ENCODE results near the gene RASSF3. TPM values are rescaled to one million over a fixed set of nuclear protein-coding genes. Genes with fewer than 3 reads are reported as not detected.

RASSF3 gene
- total RNA-seq, 1 donor from 2014 or later = 43.5 TPM

DNA sequence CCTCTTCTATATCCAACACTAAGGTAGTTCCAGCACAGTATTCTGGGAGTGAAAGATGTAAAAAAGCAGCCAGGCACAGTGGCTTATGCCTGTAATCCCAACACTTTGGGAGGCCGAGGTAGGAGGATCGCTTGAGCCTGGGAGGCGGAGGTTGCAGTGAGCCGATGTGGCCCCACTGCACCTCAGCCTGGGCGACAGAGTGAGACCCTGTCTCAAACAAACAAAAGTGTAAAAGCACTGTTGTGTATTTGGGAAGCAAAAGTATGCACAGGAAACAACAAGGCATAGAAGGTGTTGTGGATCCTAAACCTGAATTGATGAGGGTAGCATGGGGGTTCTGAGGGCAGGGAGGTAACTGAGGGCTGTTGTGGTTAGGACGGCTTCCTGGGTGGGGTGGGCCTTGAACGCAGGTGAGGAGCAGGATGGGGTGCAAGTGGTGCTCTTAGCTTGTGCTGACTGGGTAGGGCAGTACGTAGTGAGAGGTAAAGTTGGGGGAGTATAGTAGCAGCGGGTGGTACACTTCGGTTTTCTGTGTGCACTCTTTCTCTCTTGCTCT, 64.2 kb downstream of the RASSF3 start:
- H3K9me3 Mint-ChIP-seq (ENCODE audit: unreplicated experiment) = no peaks in the 10 kb centered on the region
- peak overlapping the region; percentile 52 for H3K4me3 Mint-ChIP-seq (ENCODE audit: unreplicated experiment)
- H3K27me3 Mint-ChIP-seq (ENCODE audit: unreplicated experiment) = peaks cover 3% of the 10 kb centered on the region
- H3K36me3 Mint-ChIP-seq (ENCODE audit: low read depth, unreplicated experiment) = no peaks in the 10 kb centered on the region
- H3K4me1 Mint-ChIP-seq (ENCODE audit: unreplicated experiment) = peaks cover 63% of the 10 kb centered on the region
- TF ChIP-seq, protein P1, sequence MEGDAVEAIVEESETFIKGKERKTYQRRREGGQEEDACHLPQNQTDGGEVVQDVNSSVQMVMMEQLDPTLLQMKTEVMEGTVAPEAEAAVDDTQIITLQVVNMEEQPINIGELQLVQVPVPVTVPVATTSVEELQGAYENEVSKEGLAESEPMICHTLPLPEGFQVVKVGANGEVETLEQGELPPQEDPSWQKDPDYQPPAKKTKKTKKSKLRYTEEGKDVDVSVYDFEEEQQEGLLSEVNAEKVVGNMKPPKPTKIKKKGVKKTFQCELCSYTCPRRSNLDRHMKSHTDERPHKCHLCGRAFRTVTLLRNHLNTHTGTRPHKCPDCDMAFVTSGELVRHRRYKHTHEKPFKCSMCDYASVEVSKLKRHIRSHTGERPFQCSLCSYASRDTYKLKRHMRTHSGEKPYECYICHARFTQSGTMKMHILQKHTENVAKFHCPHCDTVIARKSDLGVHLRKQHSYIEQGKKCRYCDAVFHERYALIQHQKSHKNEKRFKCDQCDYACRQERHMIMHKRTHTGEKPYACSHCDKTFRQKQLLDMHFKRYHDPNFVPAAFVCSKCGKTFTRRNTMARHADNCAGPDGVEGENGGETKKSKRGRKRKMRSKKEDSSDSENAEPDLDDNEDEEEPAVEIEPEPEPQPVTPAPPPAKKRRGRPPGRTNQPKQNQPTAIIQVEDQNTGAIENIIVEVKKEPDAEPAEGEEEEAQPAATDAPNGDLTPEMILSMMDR (IDR thresholded peaks at IDR 0.05; ENCODE audit: unreplicated experiment) = no peak
- peak overlapping the region; percentile 8 for H3K27ac Mint-ChIP-seq (ENCODE audit: unreplicated experiment)
- DNase-seq (ENCODE audit: low spot score) = no peak

DNA sequence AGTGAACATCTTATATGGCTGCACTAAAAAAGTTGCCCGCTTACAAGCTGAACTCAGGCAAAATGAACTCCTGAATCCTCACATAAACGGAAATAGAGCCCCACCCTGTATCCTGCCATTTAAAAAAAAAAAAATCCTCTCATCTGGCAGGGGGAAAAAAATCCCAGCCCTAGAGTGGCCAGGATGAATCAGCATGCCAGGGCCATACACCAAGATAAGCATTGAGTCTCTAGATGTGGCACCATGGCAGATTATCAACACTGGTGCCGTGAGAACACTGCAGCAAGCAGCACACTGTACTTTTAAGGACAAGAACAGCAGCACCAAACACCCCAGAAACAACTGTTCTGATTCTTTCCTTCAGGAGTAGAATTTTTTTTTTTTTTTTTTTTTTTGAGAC, 65.5 kb downstream of the RASSF3 start:
- DNase-seq (ENCODE audit: low spot score) = no peak
- Mint-ChIP-seq H3K36me3 (ENCODE audit: low read depth, unreplicated experiment) (no peaks in the 10 kb centered on the region), H3K4me1 (ENCODE audit: unreplicated experiment) (peaks cover 59% of the 10 kb centered on the region), H3K27me3 (ENCODE audit: unreplicated experiment) (peaks cover 1% of the 10 kb centered on the region), H3K27ac (ENCODE audit: unreplicated experiment) (peak overlapping the region; percentile 57), H3K9me3 (ENCODE audit: unreplicated experiment) (no peaks in the 10 kb centered on the region), H3K4me3 (ENCODE audit: unreplicated experiment) (no peak overlapping the region)
- TF ChIP-seq, protein P1 (IDR thresholded peaks at IDR 0.05; ENCODE audit: unreplicated experiment) = no peak

DNA sequence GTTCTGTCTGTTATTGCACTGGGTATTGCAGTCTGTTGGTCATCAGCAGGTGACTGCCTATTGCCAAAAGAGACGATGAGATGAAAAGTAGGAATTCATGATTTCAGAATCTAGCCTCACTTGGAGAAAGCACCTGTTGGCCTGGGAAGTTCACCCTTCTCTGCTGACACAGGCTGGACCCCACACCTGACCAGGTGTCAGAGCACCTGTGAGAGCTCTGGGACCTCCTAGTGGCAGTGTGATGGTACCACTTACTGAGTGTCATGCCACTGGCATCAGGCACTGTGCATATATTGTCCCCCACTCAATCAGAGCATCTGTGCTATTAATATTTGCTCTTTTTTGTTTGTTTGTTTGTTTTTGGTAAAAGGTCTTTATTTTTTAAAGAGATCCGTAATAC, 68.0 kb downstream of the RASSF3 start:
- TF ChIP-seq, protein P1 (IDR thresholded peaks at IDR 0.05; ENCODE audit: unreplicated experiment) = no peak
- H3K4me1 Mint-ChIP-seq (ENCODE audit: unreplicated experiment) = peaks cover 62% of the 10 kb centered on the region
- DNase-seq (ENCODE audit: low spot score) = no peak
- no peak overlapping the region for H3K27ac Mint-ChIP-seq (ENCODE audit: unreplicated experiment)
- H3K36me3 Mint-ChIP-seq (ENCODE audit: low read depth, unreplicated experiment) = peaks cover 5% of the 10 kb centered on the region
- H3K4me3 Mint-ChIP-seq (ENCODE audit: unreplicated experiment) = no peak overlapping the region
- no peaks in the 10 kb centered on the region for H3K9me3 Mint-ChIP-seq (ENCODE audit: unreplicated experiment)
- peaks cover 1% of the 10 kb centered on the region for H3K27me3 Mint-ChIP-seq (ENCODE audit: unreplicated experiment)

DNA sequence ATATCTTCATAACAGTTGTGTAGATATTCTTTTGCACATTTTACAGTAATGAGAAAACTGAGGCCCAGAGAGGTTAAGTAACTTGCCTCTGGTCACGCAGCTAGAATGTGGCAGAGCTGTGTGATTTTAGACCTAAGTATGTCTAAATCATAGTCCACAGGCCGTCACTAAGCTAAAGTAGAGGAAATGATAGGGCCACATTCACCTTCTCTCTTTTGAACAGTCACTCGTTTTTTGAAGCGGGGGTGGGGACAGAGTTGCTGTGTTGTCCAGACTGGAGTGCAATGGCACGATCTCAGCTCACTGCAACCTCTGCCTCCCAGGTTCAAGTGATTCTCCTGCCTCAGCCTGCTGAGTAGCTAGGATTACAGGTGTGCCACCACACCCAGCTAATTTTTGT, 68.5 kb downstream of the RASSF3 start:
- H3K27ac Mint-ChIP-seq (ENCODE audit: unreplicated experiment) = no peak overlapping the region
- peaks cover 62% of the 10 kb centered on the region for H3K4me1 Mint-ChIP-seq (ENCODE audit: unreplicated experiment)
- DNase-seq (ENCODE audit: low spot score) = no peak
- TF ChIP-seq, protein P1 (IDR thresholded peaks at IDR 0.05; ENCODE audit: unreplicated experiment) = no peak
- H3K36me3 Mint-ChIP-seq (ENCODE audit: low read depth, unreplicated experiment) = peaks cover 8% of the 10 kb centered on the region
- no peaks in the 10 kb centered on the region for H3K9me3 Mint-ChIP-seq (ENCODE audit: unreplicated experiment)
- H3K27me3 Mint-ChIP-seq (ENCODE audit: unreplicated experiment) = peaks cover 1% of the 10 kb centered on the region
- no peak overlapping the region for H3K4me3 Mint-ChIP-seq (ENCODE audit: unreplicated experiment)

DNA sequence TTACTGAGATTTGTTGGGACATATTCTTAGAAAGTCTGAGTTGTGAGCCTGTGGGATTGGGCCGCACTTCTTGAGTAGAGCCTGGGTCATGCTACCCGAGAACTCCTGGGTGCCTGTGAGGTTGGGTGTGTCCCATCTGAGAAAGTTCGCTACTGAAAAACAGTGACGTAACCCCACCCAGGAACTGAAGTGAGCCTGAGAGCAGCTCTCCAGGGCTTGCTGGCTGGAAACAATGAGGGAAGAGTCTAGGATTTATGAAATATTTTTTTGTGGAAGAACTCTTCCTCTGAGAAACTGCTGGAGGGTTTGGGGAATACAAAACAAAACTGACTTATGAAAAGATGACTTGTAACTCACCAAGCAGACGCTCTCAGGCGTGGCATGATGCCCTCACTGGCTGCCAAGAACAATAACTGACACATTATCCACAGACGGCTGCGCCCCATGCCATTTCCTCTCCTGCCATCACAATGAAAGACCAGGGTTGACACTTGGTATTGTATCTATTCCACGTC, 69.2 kb downstream of the RASSF3 start:
- no peak overlapping the region for H3K4me3 Mint-ChIP-seq (ENCODE audit: unreplicated experiment)
- peaks cover 55% of the 10 kb centered on the region for H3K4me1 Mint-ChIP-seq (ENCODE audit: unreplicated experiment)
- H3K27ac Mint-ChIP-seq (ENCODE audit: unreplicated experiment) = peak overlapping the region; percentile 0
- H3K9me3 Mint-ChIP-seq (ENCODE audit: unreplicated experiment) = no peaks in the 10 kb centered on the region
- peaks cover 1% of the 10 kb centered on the region for H3K27me3 Mint-ChIP-seq (ENCODE audit: unreplicated experiment)
- DNase-seq (ENCODE audit: low spot score) = no peak
- peaks cover 9% of the 10 kb centered on the region for H3K36me3 Mint-ChIP-seq (ENCODE audit: low read depth, unreplicated experiment)
- TF ChIP-seq, protein P1 (IDR thresholded peaks at IDR 0.05; ENCODE audit: unreplicated experiment) = no peak
